GM10266 (cell line): ENCODE measurements around the gene MRPL14.

ENCODE experiments used
- DNase-seq: peaks from one replicate; pipeline ENCODE4 v3.0.0; 2012; ENCODE audit errors: extremely low spot score
- TF ChIP-seq, protein P1 (sequence below): IDR thresholded peaks from 2 replicates; pipeline ENCODE4 v1.5.1; 2012; ENCODE audit warnings: mild to moderate bottlenecking, low read depth; ENCODE audit not compliant: control insufficient read depth, insufficient read depth; ENCODE audit errors: missing control alignments

MRPL14 gene

DNA sequence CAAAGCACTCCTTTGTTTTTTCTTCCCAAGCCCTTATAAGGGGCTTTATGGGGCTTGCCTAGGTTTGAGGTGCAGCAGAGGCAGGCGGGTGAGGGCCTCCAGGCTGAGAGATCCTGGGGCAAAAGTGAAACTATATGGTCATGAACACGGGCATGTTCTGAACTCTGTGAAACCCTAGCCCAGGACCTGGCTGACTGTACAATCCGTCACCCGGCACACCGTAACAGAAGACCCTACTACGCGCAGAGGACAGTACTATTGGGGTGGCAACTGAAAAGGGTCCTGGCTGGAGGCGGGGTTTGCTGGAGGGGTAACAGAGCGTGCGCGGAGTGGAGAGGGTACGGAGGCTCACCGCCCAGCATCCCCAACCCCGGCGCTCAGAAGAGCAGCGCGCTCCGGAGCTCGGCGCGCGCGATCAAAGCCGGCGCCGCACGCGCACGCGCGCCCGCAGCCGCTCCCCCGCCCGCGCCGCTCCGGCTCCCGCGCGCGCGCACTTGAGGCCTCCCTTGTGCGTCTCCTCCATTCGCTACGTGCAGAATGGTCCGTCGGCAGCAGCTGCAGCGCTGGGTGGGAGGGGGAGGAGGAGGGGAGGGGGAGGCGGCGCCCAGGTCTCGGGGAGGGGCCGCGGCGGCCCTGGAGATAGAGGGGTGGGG is 54.2 kb downstream of the MRPL14 start:
- TF ChIP-seq, protein P1, sequence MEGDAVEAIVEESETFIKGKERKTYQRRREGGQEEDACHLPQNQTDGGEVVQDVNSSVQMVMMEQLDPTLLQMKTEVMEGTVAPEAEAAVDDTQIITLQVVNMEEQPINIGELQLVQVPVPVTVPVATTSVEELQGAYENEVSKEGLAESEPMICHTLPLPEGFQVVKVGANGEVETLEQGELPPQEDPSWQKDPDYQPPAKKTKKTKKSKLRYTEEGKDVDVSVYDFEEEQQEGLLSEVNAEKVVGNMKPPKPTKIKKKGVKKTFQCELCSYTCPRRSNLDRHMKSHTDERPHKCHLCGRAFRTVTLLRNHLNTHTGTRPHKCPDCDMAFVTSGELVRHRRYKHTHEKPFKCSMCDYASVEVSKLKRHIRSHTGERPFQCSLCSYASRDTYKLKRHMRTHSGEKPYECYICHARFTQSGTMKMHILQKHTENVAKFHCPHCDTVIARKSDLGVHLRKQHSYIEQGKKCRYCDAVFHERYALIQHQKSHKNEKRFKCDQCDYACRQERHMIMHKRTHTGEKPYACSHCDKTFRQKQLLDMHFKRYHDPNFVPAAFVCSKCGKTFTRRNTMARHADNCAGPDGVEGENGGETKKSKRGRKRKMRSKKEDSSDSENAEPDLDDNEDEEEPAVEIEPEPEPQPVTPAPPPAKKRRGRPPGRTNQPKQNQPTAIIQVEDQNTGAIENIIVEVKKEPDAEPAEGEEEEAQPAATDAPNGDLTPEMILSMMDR = no peak
- DNase-seq = peak; percentile 96

DNA sequence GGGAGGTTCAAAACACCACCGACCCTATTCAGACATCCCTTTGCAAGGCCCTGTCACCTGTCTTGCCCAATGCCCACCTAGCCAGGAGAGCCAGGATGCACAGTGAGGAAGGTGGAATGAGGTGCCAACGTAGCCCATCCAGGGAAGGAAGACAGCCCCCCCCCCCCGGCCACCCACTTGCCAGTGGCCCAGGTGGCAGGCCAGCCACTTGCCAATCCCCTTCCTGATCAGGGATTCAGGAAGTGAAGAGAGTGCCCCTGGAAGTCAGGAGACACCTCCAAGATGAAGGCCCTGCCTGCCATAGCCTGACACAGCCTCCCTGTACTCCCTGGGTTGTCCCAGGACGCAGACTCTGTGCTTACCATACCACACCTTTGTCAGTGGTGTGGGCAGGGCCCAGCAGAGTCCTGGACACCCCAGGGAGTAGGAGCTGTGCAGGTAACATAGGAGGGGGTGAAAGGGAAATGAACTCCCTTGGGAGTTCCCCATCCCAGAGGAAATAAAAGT is 54.7 kb downstream of the MRPL14 start:
- no peak for DNase-seq
- TF ChIP-seq, protein P1 = no peak

DNA sequence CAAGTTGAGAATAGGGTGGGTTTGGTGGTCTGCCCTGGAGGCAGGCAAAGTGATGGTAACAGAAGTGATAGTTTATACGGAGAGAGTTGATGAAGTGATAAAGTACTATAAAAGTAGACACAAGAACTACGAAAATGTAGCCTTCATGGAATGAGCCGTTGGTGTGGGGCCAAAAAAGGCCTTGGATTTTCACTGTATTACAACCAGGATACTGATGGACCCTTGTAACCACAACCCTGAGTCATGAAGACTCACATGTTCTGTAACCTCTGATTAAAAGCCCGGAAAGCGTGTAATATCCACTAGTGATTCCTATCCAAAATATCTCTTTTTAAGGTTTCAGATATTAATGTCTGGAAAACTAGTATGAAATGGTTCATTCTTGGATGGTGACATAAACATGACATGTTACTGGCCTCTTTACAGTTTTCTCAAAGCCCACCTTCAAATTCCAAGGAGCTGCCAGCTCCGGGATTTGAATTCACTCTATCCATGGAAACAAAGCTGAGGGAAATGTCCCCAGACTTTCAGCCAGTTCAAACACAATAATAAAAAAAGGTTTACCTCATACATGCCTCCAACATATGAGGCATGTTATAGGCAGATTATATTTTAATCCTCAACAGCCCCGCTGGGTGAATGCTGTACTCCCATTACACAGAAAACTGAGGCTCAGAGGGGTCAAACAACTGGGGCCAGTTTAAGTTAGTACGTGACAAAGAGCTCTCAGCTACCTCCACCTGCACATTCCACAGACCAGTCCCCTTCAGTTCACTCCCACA is 55.4 kb downstream of the MRPL14 start:
- TF ChIP-seq, protein P1 = no peak
- DNase-seq = no peak

DNA sequence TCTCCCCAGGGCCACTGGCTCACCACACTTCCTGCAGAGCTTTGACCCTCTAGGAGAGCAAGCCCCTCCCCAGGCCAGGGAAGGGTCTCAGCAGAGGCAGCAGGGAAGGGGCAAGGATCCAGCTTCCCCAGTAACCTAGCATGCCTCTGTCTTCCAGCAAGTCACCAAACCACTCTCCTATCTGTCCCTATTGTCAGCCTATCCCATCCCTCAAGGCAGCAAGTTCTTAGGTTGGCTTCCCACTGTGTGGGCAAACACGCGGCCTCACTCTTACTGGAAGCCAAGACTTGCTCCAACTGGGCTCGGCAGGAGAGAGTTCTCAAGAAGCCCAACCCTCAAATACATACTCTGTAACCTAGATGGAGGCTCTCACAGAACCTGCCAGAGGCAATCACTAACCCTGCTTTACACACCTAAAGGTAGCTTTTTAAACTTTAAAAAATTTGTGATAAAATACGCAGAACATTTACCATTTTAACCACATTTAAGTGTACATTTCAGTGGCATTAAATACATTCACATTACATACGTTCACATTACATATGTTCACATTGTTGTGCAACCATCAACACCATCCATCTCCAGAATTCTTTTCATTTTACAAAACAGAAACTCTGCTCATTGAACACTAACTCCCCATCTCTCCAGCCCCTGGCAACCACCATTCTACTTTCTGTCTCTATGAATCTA is 58.5 kb downstream of the MRPL14 start:
- DNase-seq = no peak

DNA sequence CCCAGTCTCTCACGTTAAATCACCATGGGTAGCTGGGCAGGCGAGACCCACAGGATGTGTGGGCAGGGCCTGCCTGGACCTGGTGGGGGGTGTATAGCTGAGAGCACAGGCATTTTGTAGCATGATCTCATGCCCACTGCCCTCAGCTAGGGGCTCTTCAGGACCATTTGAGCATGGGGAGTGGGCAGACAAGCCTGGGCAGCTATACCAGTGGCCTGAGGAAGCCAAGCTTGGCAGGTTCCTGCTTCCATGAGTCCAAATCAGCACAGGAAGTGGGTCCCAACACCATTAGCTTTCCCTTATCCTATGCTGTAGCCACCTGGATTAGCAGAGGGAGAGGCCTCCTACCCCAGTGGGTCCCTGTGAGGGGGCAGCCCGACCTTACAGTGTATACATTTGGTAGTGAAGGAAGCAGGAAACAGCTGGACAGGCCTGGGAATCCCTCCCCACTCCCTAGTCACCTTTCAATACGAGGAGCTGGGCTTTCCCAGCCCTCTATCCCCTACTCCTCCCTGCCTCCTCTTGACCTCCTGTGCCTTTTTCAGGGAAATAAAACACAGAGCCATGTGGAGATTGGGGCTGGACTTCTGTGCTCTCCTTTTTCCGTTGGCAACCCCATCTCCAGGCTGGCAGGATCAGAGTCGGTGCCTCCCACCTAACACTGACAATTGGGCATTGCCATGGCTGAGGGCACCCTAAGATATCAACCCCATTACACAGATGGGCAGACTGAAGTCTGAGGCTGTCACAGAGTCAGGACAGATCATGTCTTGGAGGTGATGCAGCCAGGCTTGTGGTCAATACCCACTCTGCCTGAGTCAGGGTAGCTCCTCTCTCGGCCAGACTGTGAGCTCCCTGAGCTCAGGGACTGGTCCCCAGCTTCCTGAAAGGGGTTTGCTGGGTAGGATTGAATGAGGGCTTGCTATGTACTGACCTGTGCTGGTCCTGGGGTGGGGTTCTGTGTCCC is 59.8 kb downstream of the MRPL14 start:
- TF ChIP-seq, protein P1 = no peak
- DNase-seq = no peak

More for the DNA sequence above, 58.5 kb downstream of the MRPL14 start:
- TF ChIP-seq, protein P1 = no peak

DNA sequence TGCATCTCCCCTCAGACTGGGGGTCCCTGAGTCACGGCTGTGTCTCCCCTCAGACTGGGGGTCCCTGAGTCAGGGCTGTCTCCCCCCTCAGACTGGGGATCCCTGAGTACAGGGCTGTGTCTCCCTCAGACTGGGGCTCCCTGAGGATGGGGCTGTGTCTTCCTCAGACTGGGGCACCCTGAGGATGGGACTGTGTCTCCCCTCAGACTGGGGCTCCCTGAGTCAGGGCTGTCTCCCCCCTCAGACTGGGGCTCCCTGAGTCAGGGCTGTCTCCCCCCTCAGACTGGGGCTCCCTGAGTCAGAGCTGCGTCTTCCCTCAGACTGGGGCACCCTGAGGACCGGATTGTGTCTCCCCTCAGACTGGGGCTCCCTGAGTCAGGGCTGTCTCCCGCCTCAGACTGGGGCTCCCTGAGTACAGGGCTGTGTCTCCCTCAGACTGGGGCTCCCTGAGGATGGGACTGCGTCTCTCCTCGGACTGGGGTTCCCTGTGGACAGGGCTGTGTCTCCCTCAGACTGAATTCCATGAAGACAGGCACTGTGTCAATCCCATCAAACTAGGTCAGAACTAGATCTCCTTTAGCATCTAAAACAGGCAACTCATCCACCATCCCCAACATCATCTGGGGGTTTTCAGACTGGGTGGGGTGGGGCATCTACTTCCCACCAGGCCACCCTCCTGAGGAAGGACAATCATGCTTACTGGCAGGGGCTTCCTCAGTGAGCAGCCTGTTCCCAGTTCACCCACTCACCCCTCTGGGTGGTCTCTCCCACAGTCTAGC is 60.7 kb downstream of the MRPL14 start:
- DNase-seq = no peak
- TF ChIP-seq, protein P1 = no peak
